Measurements from ENCODE around the gene ODAD2.

The ODAD2 gene

GRCh38 chr10:27838901-27839300, 160.0 kb downstream of the ODAD2 start:
- DNase-seq: no peak

GRCh38 chr10:27838361-27838760, 160.5 kb downstream of the ODAD2 start:
- no peak for DNase-seq

- no peak for DNase-seq
Observed at GRCh38 chr10:27834476-27834875, 164.4 kb downstream of the ODAD2 start.

- no peak for DNase-seq
Observed at GRCh38 chr10:27833792-27834191, 165.1 kb downstream of the ODAD2 start.

- no peak for DNase-seq
Observed at GRCh38 chr10:27832826-27833225, 166.1 kb downstream of the ODAD2 start.

GRCh38 chr10:27826369-27826768, 172.5 kb downstream of the ODAD2 start:
- peak in 1 of 56 donors; percentile 3 for DNase-seq

- DNase-seq: no peak
Observed at GRCh38 chr10:27822301-27822700, 176.6 kb downstream of the ODAD2 start.

- no peak for DNase-seq
Observed at GRCh38 chr10:27820637-27821036, 178.2 kb downstream of the ODAD2 start.

- DNase-seq: no peak
Observed at GRCh38 chr10:27819781-27820531, 178.9 kb downstream of the ODAD2 start.

- DNase-seq: no peak
Observed at GRCh38 chr10:27816320-27816719, 182.6 kb downstream of the ODAD2 start.

- no peak for DNase-seq
Observed at GRCh38 chr10:27815846-27816245, 183.0 kb downstream of the ODAD2 start.

- no peak for DNase-seq
Observed at GRCh38 chr10:27815261-27815660, 183.6 kb downstream of the ODAD2 start.

GRCh38 chr10:27805180-27805579, 193.7 kb downstream of the ODAD2 start:
- DNase-seq: no peak

GRCh38 chr10:27804136-27804535, 194.7 kb downstream of the ODAD2 start:
- DNase-seq: no peak

GRCh38 chr10:27801171-27801785, 197.6 kb downstream of the ODAD2 start:
- no peak for DNase-seq

- DNase-seq: no peak
Observed at GRCh38 chr10:27799046-27799445, 199.8 kb downstream of the ODAD2 start.

- DNase-seq: no peak
Observed at GRCh38 chr10:27794157-27794556, 204.7 kb downstream of the ODAD2 start.

- DNase-seq: no peak
Observed at GRCh38 chr10:27792216-27792615, 206.7 kb downstream of the ODAD2 start.

- DNase-seq: no peak
Observed at GRCh38 chr10:27784272-27784671, 214.6 kb downstream of the ODAD2 start.

GRCh38 chr10:27783660-27784059, 215.2 kb downstream of the ODAD2 start:
- no peak for DNase-seq

GRCh38 chr10:27779462-27780015, 219.3 kb downstream of the ODAD2 start:
- DNase-seq: no peak

- DNase-seq: no peak
Observed at GRCh38 chr10:27774831-27775230, 224.0 kb downstream of the ODAD2 start.

GRCh38 chr10:27771231-27771630, 227.6 kb downstream of the ODAD2 start:
- DNase-seq: no peak

Measured in amygdala (tissue), 56 donors.